Measurements from ENCODE around the gene PPP1R2B.

The PPP1R2B gene

DNA sequence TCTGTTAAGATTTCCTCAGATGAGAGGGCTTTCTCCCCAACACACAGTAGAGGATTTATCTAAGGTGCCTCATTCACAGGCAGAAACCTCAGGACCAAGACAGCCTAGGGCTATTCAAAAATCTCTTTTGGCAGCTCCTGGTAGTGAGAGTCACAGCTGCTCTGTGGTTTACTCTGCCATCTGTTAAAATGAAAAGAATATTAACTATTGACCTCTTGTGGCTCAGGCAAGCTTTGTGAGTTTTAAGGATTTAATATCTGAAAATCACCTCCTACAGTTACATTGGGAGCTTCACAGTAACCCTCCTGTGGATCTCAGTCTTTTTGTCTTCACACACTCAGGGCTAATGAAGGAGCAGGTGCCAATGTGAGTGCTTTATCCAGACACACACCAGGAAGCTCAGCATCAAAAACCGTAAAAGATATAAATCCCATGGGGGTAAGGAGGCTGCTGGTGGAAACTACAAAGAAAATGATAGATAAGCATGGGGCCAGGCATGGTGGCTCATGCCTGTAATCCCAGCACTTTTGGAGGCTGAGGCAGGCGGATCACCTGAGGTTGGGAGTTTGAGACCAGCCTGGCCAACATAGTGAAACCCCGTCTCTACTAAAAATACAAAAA lies 29.7 kb downstream of the PPP1R2B start:
- peak; percentile 33 to 80 (median 41) for DNase-seq

GRCh38 chr5:156883316-156883875 lies 33.3 kb downstream of the PPP1R2B start:
- peak in 1 of 3 experiments; percentile 16 for DNase-seq

DNA sequence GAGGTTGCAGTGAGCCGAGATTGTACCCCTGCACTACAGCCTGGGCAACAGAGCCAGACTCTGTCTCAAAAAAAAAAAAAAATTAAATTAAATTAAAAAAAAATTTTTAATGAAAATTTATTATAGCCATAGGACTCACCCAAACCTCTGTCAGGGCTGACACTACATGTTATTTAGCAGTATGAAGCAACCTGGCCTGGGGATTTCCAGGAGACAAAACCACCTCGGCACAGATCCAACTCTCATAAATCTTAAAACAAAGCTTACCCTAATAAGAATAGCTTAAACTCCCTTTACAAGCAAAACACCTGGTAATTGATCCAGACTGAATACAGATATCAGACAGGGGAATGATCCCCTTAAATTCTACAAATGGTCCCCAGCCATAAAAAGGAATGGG lies 38.4 kb downstream of the PPP1R2B start:
- peak in 2 of 3 experiments; percentile 8 to 67 for DNase-seq

GRCh38 chr5:156892223-156892622 lies 42.1 kb downstream of the PPP1R2B start:
- DNase-seq = peak in 1 of 3 experiments; percentile 32

GRCh38 chr5:156892864-156893263 lies 42.8 kb downstream of the PPP1R2B start:
- DNase-seq = no peak

DNA sequence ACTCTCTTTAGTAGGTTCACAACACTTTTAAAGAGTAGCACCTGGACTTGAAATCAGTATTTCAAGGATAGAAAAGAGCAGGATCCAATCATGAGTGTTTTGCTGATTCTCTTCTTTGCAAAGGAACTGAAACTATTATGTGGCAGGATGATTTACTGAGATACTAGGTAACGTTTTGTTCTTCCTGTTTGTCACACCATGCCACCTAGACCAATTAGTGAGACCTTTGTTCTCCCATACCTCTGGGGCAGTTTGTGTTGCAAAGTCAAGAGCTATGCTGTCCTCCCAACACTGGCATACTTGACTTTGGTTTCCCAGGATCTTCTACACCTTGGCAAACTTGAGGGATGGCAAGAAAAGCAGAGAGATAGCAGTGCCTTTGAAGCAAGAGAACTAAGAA lies 43.4 kb downstream of the PPP1R2B start:
- no peak for DNase-seq

DNA sequence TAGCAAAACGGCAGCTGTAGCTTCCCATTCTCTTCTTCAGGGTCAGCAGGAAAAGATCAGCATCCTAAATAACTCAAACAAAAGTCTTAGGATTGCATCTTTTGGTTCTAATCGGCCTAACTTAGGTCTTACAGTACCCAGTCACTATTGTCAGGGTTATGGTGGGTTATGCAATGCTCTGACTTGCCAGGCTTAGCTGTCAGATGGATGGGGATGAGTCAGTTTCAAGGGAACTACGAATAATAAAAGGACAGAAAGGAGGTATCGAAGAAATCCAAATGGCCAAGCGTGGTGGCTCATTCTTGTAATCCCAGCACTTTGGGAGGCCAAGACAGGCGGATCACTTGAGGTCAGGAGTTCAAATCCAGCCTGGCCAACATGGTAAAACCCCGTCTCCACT lies 46.5 kb downstream of the PPP1R2B start:
- DNase-seq = no peak
